ENCODE measurements around the gene ESPNL.

DNA sequence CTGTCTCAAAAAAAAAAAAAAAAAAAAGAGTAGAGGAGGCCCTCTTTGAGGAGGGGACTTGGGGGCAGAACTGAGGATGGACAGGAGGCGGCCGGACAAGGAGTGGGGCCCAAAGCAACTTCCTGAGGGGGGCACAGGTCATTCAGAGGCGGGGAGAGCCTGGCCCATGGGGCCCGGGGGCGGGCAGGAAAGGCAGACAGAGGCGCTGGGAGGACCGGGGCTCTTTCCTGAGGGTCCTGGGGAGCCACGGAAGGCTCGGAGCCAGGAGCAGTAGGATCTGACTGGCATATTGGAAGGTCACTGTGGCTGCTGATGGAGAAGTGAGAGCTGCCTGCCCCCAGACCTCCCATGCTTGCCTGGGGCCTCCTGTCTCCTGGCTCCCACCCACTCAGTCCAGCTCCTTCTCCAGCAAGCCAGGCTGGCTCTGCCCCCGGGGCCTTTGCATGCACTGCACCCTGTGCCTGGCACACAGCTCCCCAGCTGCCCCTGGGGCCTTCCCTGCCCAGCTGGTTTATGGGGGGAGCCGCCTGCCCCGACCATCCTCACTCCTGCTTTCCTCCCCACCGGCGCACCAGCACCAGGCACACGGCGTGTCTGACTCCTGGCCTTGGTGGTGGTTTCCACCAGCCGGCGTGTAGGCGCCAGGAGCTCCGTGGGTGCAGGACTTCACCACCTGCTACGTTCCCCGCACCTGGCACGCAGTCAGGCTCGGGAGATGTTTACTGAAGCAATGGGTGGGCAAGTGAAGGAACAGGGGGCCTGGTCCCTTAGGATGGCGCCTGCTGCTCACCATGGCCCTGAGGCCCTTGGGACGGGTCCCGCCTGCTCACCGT lies 5.6 kb downstream of the ESPNL start:
- TF ChIP-seq, protein P1, sequence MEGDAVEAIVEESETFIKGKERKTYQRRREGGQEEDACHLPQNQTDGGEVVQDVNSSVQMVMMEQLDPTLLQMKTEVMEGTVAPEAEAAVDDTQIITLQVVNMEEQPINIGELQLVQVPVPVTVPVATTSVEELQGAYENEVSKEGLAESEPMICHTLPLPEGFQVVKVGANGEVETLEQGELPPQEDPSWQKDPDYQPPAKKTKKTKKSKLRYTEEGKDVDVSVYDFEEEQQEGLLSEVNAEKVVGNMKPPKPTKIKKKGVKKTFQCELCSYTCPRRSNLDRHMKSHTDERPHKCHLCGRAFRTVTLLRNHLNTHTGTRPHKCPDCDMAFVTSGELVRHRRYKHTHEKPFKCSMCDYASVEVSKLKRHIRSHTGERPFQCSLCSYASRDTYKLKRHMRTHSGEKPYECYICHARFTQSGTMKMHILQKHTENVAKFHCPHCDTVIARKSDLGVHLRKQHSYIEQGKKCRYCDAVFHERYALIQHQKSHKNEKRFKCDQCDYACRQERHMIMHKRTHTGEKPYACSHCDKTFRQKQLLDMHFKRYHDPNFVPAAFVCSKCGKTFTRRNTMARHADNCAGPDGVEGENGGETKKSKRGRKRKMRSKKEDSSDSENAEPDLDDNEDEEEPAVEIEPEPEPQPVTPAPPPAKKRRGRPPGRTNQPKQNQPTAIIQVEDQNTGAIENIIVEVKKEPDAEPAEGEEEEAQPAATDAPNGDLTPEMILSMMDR (IDR thresholded peaks at IDR 0.05 in 8 of 11, conservative IDR thresholded peaks at IDR 0.05 in 3 of 11) = no peak
- no peak for TF ChIP-seq POLR2A (IDR thresholded peaks at IDR 0.05)

All from spleen (tissue), 7 donors.